Kidney (tissue), 14 donors: ENCODE results near the gene SLC25A34. TPM values are rescaled to one million over a fixed set of nuclear protein-coding genes. Genes with fewer than 3 reads are reported as not detected.
A peak's percentile ranks its signal among the peaks of the same experiment; 100 is the strongest.

Experiments
- DNase-seq, 5 donors: peaks; one replicate each; pipeline ENCODE4 v3.0.0-alpha.2; 2013 to 2020
- FAIRE-seq: peaks from 2 replicates; lab custom pipeline; 2012; peaks lifted over from hg19 to GRCh38; lab: Jason Lieb, UNC
- H3K27ac ChIP-seq, 2 donors: one replicate each; pipeline ENCODE4 v1.7.0; 2013; ENCODE audit warnings: low read depth in 2 of 2, low read length in 2 of 2, inconsistent platforms in 1 of 2
- H3K27me3 ChIP-seq: one replicate; pipeline ENCODE4 v1.7.1; 2013; ENCODE audit warnings: low read length, inconsistent platforms; ENCODE audit not compliant: control insufficient read depth, insufficient read depth
- H3K36me3 ChIP-seq, 3 donors: one replicate each; pipeline versions ENCODE4 v1.7.0 to v1.7.1; 2013; ENCODE audit warnings: low read length in 3 of 3, control low read depth in 1 of 3, inconsistent platforms in 1 of 3; ENCODE audit not compliant: insufficient read depth in 3 of 3, control insufficient read depth in 2 of 3
- H3K4me1 ChIP-seq, 3 donors: one replicate each; pipeline versions ENCODE4 v1.7.0 to v1.7.1; 2013; ENCODE audit warnings: low read length in 3 of 3, inconsistent platforms in 1 of 3, low read depth in 1 of 3; ENCODE audit not compliant: control insufficient read depth in 2 of 3, insufficient read depth in 2 of 3
- H3K4me3 ChIP-seq, 3 donors: one replicate each; pipeline versions ENCODE4 v1.7.0 to v1.8.1; 2013; ENCODE audit warnings: low read length in 3 of 3, control low read depth in 1 of 3, inconsistent platforms in 1 of 3
- H3K9ac ChIP-seq, 3 donors: one replicate each; pipeline versions ENCODE4 v1.7.0 to v1.7.1; 2013; ENCODE audit warnings: low read length in 3 of 3, control low read depth in 1 of 3, inconsistent platforms in 1 of 3
- H3K9me3 ChIP-seq, 3 donors: one replicate each; pipeline versions ENCODE4 v1.7.0 to v1.7.1; 2013; ENCODE audit warnings: low read length in 3 of 3, control low read depth in 1 of 3, inconsistent platforms in 1 of 3; ENCODE audit not compliant: control insufficient read depth in 2 of 3, insufficient read depth in 1 of 3
- intact Hi-C: fragments of 100-400 bp; cut with DNase I; formaldehyde crosslinking; loops from one replicate; pipeline ENCODE4 v1.11.1; 2022
- polyA plus RNA-seq: library from polyadenylated mRNA; stranded (reverse); fragments of 350-450 nt; fragmentation: Illumina TruSeq; extraction: RNeasy Lipid Tissue Mini Kit (QIAGEN cat#74804); gene quantifications from one replicate; pipeline ENCODE4 v1.2.3, GENCODE V29; 2014; ENCODE audit warnings: low read depth, low replicate concordance; ENCODE audit not compliant: insufficient read depth
- total RNA-seq: library from RNA; stranded (reverse); fragmentation: NEBNext Ultra II Directional; extraction: Animal tissue kit (Norgen Biotek cat#: 25700); gene quantifications from one replicate; pipeline ENCODE4 v1.2.1, GENCODE V29; 2021
- TF ChIP-seq, protein P1 (sequence below): IDR thresholded peaks from 3 replicates; pipeline ENCODE4 v1.5.1; 2012; ENCODE audit warnings: mild to moderate bottlenecking, moderate library complexity, borderline replicate concordance; ENCODE audit not compliant: insufficient read depth; ENCODE audit errors: extremely low read depth
- donor health status: control.
- donor health status: control.
- donor health status: control.
- donor health status: control.
- donor health status: control.
- donor health status: DM: yes; HTN: yes; CAD: no.
- donor health status: Normal renal cell carcinoma (clear cell type).

The SLC25A34 gene
- total and polyA plus RNA-seq, 2 donors from 2014 or later: 1.5 to 12.2 TPM

DNA sequence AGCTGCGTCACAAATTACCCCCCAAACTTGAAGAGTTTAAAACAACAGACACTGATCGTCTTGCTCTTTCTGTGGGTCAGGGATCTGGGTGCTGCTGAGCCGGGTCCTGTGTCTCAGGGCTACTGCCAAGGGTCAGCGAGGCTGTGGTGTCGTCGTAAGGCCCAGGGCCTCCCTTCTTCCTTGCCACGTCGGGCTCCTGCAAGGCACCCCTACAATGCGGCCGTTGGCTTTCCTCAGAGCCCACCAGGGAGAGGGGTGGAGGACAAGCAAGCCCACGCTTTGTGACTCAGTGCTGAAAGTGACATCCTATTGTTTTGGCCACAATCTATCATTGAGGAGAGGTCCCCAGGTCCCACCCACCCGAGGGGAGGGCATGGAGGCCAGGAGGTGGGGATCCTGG is 14.9 kb downstream of the SLC25A34 start:
- intact Hi-C loops: no loop called here
- no peak overlapping the region for H3K27ac ChIP-seq
- DNase-seq: peak in 1 of 5 donors; percentile 53
- no peak for FAIRE-seq
- no peak overlapping the region for H3K9ac ChIP-seq
- H3K4me1 ChIP-seq: peaks cover 0 to 15% (median 0%) of the 10 kb centered on the region in 3 donors
- no peaks in the 10 kb centered on the region for H3K27me3 ChIP-seq
- no peaks in the 10 kb centered on the region for H3K9me3 ChIP-seq
- TF ChIP-seq, protein P1, sequence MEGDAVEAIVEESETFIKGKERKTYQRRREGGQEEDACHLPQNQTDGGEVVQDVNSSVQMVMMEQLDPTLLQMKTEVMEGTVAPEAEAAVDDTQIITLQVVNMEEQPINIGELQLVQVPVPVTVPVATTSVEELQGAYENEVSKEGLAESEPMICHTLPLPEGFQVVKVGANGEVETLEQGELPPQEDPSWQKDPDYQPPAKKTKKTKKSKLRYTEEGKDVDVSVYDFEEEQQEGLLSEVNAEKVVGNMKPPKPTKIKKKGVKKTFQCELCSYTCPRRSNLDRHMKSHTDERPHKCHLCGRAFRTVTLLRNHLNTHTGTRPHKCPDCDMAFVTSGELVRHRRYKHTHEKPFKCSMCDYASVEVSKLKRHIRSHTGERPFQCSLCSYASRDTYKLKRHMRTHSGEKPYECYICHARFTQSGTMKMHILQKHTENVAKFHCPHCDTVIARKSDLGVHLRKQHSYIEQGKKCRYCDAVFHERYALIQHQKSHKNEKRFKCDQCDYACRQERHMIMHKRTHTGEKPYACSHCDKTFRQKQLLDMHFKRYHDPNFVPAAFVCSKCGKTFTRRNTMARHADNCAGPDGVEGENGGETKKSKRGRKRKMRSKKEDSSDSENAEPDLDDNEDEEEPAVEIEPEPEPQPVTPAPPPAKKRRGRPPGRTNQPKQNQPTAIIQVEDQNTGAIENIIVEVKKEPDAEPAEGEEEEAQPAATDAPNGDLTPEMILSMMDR: no peak
- H3K36me3 ChIP-seq: no peaks in the 10 kb centered on the region
- no peak overlapping the region for H3K4me3 ChIP-seq

GRCh38 chr1:15751717-15752116 is 15.7 kb downstream of the SLC25A34 start:
- Histone ChIP-seq H3K4me1 (peaks cover 0 to 15% (median 0%) of the 10 kb centered on the region in 3 donors), H3K27ac (no peak overlapping the region), H3K9me3 (no peaks in the 10 kb centered on the region), H3K9ac (no peak overlapping the region), H3K36me3 (no peaks in the 10 kb centered on the region), H3K27me3 (no peaks in the 10 kb centered on the region), H3K4me3 (no peak overlapping the region)
- DNase-seq: no peak
- intact Hi-C loops: no loop called here
- no peak for FAIRE-seq
- TF ChIP-seq, protein P1: no peak

DNA sequence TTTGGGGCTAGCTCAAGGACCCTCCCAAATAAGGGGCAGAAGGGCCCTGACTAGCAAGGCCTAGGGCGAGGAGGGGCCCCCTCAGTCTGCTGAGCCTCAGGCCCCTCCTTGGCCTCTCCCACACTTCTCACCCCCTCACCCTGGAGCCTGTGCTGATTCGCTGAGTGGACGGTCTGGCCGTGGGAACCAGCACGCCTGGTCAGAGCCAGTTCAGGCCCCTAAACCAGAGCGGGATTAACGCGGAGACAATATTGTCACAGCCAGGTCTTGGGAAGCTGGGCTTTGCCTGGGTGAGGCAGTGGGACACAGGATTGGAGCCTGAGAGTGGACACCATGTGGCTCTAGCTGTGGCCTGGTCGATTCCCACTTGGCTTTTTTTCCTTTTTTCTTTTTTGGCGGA is 17.7 kb downstream of the SLC25A34 start:
- no peak for DNase-seq
- FAIRE-seq: no peak
- H3K9ac ChIP-seq: no peak overlapping the region
- TF ChIP-seq, protein P1: no peak
- H3K27ac ChIP-seq: no peak overlapping the region
- intact Hi-C loops: no loop called here
- H3K4me1 ChIP-seq: peaks cover 0 to 9% (median 0%) of the 10 kb centered on the region in 3 donors
- no peaks in the 10 kb centered on the region for H3K9me3 ChIP-seq
- H3K36me3 ChIP-seq: no peaks in the 10 kb centered on the region
- H3K4me3 ChIP-seq: no peak overlapping the region
- no peaks in the 10 kb centered on the region for H3K27me3 ChIP-seq
